ENCODE measurements around the gene ARPC5. TPM values are rescaled to one million over a fixed set of nuclear protein-coding genes. Genes with fewer than 3 reads are reported as not detected.

ARPC5 gene
- total RNA-seq, 3 donors from 2014 or later (not counting 1 experiment from before 2014, with no cell fraction given) = 103 to 120 (median 113) TPM

DNA sequence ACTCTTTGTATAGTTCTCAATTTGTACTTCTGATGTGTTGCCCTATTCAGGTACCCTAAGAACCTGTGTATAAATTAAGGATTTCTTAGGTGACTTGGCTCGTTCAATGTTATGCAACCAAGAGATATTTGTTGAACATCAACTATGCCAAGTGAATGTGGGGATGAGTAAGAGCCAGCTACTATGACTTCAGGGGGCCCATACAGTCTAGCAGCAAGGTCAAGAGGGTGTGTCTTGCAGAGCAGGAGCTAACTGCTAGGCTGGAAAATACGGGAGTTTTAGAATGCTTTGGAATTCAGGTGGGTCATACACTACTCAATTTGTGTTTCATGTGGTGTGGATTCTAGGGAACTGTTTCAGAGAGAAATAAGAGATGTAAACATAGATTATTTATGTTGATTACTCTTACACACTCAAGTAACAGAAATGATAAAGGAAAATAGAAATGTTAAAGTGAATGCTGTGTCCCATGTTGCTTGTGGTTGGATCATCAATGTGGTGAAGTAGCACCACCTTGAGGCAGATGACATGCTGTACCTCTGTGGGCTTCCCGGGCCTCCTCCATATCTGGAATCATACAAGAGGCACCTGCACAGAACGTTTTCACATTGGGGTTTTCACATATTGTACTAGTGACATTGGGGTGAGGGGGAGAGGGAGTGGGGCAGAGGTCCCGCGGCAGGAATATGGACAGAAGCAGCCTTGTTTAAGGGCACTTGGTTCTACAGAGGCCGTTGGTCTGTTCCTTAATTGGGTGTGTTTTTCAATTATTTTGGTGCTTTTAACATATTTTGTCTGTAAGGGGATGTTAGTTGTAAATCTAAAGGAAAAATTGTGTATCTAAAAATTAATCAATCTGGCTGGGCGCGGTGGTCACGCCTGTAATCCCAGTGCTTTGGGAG is 12.4 kb downstream of the ARPC5 start:
- H3K27ac ChIP-seq (ENCODE audit: low read length) = no peak overlapping the region
- no peak overlapping the region for H3K4me3 ChIP-seq (ENCODE audit: low read length)
- Mint-ChIP-seq H3K27ac (peak overlapping the region; percentile 63 to 82), H3K36me3 (peaks cover 7% of the 10 kb centered on the region), H3K27me3 (ENCODE audit: low read depth in 2 of 2) (no peaks in the 10 kb centered on the region), H3K9me3 (no peaks in the 10 kb centered on the region), H3K4me1 (peaks cover 24 to 25% of the 10 kb centered on the region in 2 donors), H3K4me3 (no peak overlapping the region)
- intact Hi-C loops (cut with micrococcal nuclease) = loop anchor here (2.0 kb wide), 1 partner anchor 342 kb away; no protein-coding TSS in a partner anchor
- ATAC-seq (peak; percentile 60 to 85 (median 83)), DNase-seq (peak in 1 of 2 donors; percentile 76)
- no peaks in the 10 kb centered on the region for H3K27me3 ChIP-seq (ENCODE audit: control insufficient read depth, insufficient read depth, low read length)
- no peaks in the 10 kb centered on the region for H3K4me1 ChIP-seq (ENCODE audit: control insufficient read depth, insufficient read depth, low read length)
- WGBS (ENCODE audit: insufficient coverage) = 70% methylated on average over 10 of the region's 10 CpGs
- no peaks in the 10 kb centered on the region for H3K9me3 ChIP-seq (ENCODE audit: control insufficient read depth, insufficient read depth, low read length)
- peaks cover 38% of the 10 kb centered on the region for H3K36me3 ChIP-seq (ENCODE audit: control insufficient read depth, insufficient read depth, low read length)
- TF ChIP-seq, protein P1, sequence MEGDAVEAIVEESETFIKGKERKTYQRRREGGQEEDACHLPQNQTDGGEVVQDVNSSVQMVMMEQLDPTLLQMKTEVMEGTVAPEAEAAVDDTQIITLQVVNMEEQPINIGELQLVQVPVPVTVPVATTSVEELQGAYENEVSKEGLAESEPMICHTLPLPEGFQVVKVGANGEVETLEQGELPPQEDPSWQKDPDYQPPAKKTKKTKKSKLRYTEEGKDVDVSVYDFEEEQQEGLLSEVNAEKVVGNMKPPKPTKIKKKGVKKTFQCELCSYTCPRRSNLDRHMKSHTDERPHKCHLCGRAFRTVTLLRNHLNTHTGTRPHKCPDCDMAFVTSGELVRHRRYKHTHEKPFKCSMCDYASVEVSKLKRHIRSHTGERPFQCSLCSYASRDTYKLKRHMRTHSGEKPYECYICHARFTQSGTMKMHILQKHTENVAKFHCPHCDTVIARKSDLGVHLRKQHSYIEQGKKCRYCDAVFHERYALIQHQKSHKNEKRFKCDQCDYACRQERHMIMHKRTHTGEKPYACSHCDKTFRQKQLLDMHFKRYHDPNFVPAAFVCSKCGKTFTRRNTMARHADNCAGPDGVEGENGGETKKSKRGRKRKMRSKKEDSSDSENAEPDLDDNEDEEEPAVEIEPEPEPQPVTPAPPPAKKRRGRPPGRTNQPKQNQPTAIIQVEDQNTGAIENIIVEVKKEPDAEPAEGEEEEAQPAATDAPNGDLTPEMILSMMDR (IDR thresholded peaks at IDR 0.05) = no peak

DNA sequence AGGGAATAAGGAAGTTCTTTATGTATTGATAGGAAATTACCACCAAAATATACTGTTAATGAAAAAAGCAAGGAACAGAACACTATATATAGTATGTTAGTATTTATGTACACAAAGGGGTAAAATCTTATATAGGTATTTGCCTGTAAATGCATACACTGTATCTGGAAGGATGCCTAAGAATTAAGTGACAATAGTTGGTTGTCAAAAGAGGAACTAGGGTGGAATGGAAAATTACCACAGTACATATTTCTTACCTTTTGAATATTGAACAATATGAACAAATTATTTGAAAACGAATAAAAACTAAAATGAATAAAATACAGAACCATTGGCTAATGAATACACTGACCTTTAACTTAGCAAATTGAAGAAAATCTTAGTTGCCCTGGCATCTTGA is 13.6 kb downstream of the ARPC5 start:
- H3K27me3 ChIP-seq (ENCODE audit: control insufficient read depth, insufficient read depth, low read length) = no peaks in the 10 kb centered on the region
- Mint-ChIP-seq H3K4me1 (peaks cover 24% of the 10 kb centered on the region in 2 donors), H3K9me3 (no peaks in the 10 kb centered on the region), H3K36me3 (peaks cover 7% of the 10 kb centered on the region), H3K4me3 (no peak overlapping the region), H3K27ac (peak overlapping the region in 1 of 2 donors; percentile 82), H3K27me3 (ENCODE audit: low read depth in 2 of 2) (no peaks in the 10 kb centered on the region)
- intact Hi-C loops (cut with micrococcal nuclease) = loop anchor here (2.0 kb wide), 1 partner anchor 341 kb away; no protein-coding TSS in a partner anchor
- no peaks in the 10 kb centered on the region for H3K9me3 ChIP-seq (ENCODE audit: control insufficient read depth, insufficient read depth, low read length)
- no peak overlapping the region for H3K27ac ChIP-seq (ENCODE audit: low read length)
- H3K36me3 ChIP-seq (ENCODE audit: control insufficient read depth, insufficient read depth, low read length) = peaks cover 32% of the 10 kb centered on the region
- H3K4me1 ChIP-seq (ENCODE audit: control insufficient read depth, insufficient read depth, low read length) = no peaks in the 10 kb centered on the region
- no CpG with 5 or more reads among the region's 1 CpG for WGBS (ENCODE audit: insufficient coverage)
- H3K4me3 ChIP-seq (ENCODE audit: low read length) = no peak overlapping the region
- TF ChIP-seq, protein P1 (IDR thresholded peaks at IDR 0.05) = no peak
- ATAC-seq (no peak), DNase-seq (no peak)

DNA sequence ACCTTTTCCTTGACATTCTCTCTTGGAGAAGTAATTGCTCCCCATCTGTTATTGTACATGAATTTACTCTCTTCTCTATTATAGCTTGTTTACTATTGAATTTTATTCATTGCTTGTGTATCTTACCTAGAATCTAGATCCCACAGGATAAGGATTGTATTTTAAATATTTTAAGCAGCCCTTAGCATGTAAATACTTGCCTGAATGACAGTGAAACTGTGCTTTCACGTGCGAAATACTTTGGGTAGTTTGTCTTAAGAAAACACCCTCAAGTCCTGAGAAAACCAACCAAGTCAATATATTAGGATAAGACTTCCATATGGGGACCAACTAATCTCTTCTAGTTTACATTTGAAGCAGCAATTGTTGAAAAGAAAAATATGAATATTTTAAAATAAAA is 15.3 kb downstream of the ARPC5 start:
- Mint-ChIP-seq H3K36me3 (peaks cover 7% of the 10 kb centered on the region), H3K27ac (peak overlapping the region in 1 of 2 donors; percentile 56), H3K9me3 (no peaks in the 10 kb centered on the region), H3K27me3 (ENCODE audit: low read depth in 2 of 2) (no peaks in the 10 kb centered on the region), H3K4me1 (peaks cover 12 to 18% of the 10 kb centered on the region in 2 donors), H3K4me3 (no peak overlapping the region)
- no peak for DNase-seq
- H3K36me3 ChIP-seq (ENCODE audit: control insufficient read depth, insufficient read depth, low read length) = peaks cover 18% of the 10 kb centered on the region
- WGBS (ENCODE audit: insufficient coverage) = 100% methylated on average over 2 of the region's 2 CpGs
- no peak for ATAC-seq
- H3K4me3 ChIP-seq (ENCODE audit: low read length) = no peak overlapping the region
- no peaks in the 10 kb centered on the region for H3K9me3 ChIP-seq (ENCODE audit: control insufficient read depth, insufficient read depth, low read length)
- no peaks in the 10 kb centered on the region for H3K27me3 ChIP-seq (ENCODE audit: control insufficient read depth, insufficient read depth, low read length)
- TF ChIP-seq, protein P1 (IDR thresholded peaks at IDR 0.05) = no peak
- no peak overlapping the region for H3K27ac ChIP-seq (ENCODE audit: low read length)
- no peaks in the 10 kb centered on the region for H3K4me1 ChIP-seq (ENCODE audit: control insufficient read depth, insufficient read depth, low read length)
- intact Hi-C loops (cut with micrococcal nuclease) = no loop called here

Measured in natural killer cell (primary cell).